SIG-M5 treated with dmso at 0.1 percent for 504 hours (cell line): ENCODE data around the gene RAP1GAP2.
"Not testable (repeated sequence)": the region's sequence is repeated elsewhere in the genome, so short reads cannot be mapped to it uniquely, and the experiment has no call there.

Experiments used
- DNase-seq: peaks from one replicate; lab custom pipeline; 2025; ENCODE audit not compliant: unreplicated experiment; lab: John Stamatoyannopoulos, UW

The RAP1GAP2 gene

GRCh38 chr17:2964028-2964356 lies 167.8 kb downstream of the RAP1GAP2 start:
- no peak for DNase-seq

- DNase-seq = no peak
Measured at GRCh38 chr17:2964370-2964769, 168.1 kb downstream of the RAP1GAP2 start.

- no peak for DNase-seq
Measured at GRCh38 chr17:2964831-2965230, 168.6 kb downstream of the RAP1GAP2 start.

- DNase-seq = peak; percentile 39
Measured at GRCh38 chr17:2965621-2966595, 169.7 kb downstream of the RAP1GAP2 start.

- DNase-seq = no peak
Measured at GRCh38 chr17:2967515-2967914, 171.3 kb downstream of the RAP1GAP2 start.

GRCh38 chr17:2971851-2972250 lies 175.6 kb downstream of the RAP1GAP2 start:
- no peak for DNase-seq

- DNase-seq = no peak
Measured at GRCh38 chr17:2972749-2973148, 176.5 kb downstream of the RAP1GAP2 start.

- DNase-seq = no peak
Measured at GRCh38 chr17:2974347-2974746, 178.1 kb downstream of the RAP1GAP2 start.

- DNase-seq = no peak
Measured at GRCh38 chr17:2975469-2975958, 179.3 kb downstream of the RAP1GAP2 start.

- DNase-seq = no peak
Measured at GRCh38 chr17:2977157-2977556, 180.9 kb downstream of the RAP1GAP2 start.

- DNase-seq = no peak
Measured at GRCh38 chr17:2978116-2978515, 181.9 kb downstream of the RAP1GAP2 start.

GRCh38 chr17:2978991-2979390 lies 182.8 kb downstream of the RAP1GAP2 start:
- DNase-seq = no peak

GRCh38 chr17:2980211-2980903 lies 184.1 kb downstream of the RAP1GAP2 start:
- no peak for DNase-seq

GRCh38 chr17:2980904-2981246 lies 184.6 kb downstream of the RAP1GAP2 start:
- no peak for DNase-seq

- no peak for DNase-seq
Measured at GRCh38 chr17:2981325-2981724, 185.1 kb downstream of the RAP1GAP2 start.

- peak; percentile 37 for DNase-seq
Measured at GRCh38 chr17:2982854-2983253, 186.6 kb downstream of the RAP1GAP2 start.

- no peak for DNase-seq
Measured at GRCh38 chr17:2983255-2983654, 187.0 kb downstream of the RAP1GAP2 start.

GRCh38 chr17:2985318-2985717 lies 189.1 kb downstream of the RAP1GAP2 start:
- DNase-seq = no peak

- no peak for DNase-seq
Measured at GRCh38 chr17:2986925-2987324, 190.7 kb downstream of the RAP1GAP2 start.

GRCh38 chr17:2989396-2989795 lies 193.2 kb downstream of the RAP1GAP2 start:
- not testable (repeated sequence) for DNase-seq

- no peak for DNase-seq
Measured at GRCh38 chr17:2989855-2990254, 193.6 kb downstream of the RAP1GAP2 start.

- no peak for DNase-seq
Measured at GRCh38 chr17:2990396-2990795, 194.2 kb downstream of the RAP1GAP2 start.
